Ascending aorta (tissue), 2 donors: ENCODE data around the gene PROSER2. TPM values are rescaled to one million over a fixed set of nuclear protein-coding genes. Genes with fewer than 3 reads are reported as not detected.

ENCODE experiments used
- DNase-seq, 2 donors: peaks; one replicate each; pipeline ENCODE4 v3.0.0-alpha.2; 2019; ENCODE audit warnings: low spot score in 2 of 2
- H3K27ac ChIP-seq, 2 donors: fragments of 200-600 bp; sonication (generic); one replicate each; pipeline ENCODE4 v1.5.1; 2016 to 2017; ENCODE audit warnings: mild to moderate bottlenecking in 1 of 2
- H3K27me3 ChIP-seq: fragments of 200-600 bp; sonication (generic); one replicate; pipeline ENCODE4 v1.5.1; 2017
- H3K36me3 ChIP-seq, 2 donors: fragments of 200-600 bp; sonication (generic); one replicate each; pipeline ENCODE4 v1.5.1; 2016
- H3K4me1 ChIP-seq, 2 donors: fragments of 200-600 bp; sonication (generic); one replicate each; pipeline ENCODE4 v1.5.1; 2016 to 2017; ENCODE audit warnings: mild to moderate bottlenecking in 1 of 2
- H3K4me3 ChIP-seq, 2 donors: fragments of 200-600 bp; sonication (generic); one replicate each; pipeline ENCODE4 v1.5.1; 2016 to 2017; ENCODE audit warnings: mild to moderate bottlenecking in 1 of 2
- H3K9me3 ChIP-seq, 2 donors: fragments of 200-600 bp; sonication (generic); one replicate each; pipeline ENCODE4 v1.5.1; 2016
- intact Hi-C: fragments of 100-400 bp; cut with DNase I; formaldehyde crosslinking; loops from one replicate; pipeline ENCODE4 v1.15.1; 2023
- total RNA-seq: library from RNA; depleted of rRNA; stranded (reverse); fragments of >200 nt; gene quantifications from one replicate; pipeline ENCODE4 v1.1.0, GENCODE V29; 2016
- TF ChIP-seq, protein P1 (sequence below), 3 experiments: fragments of 200-600 bp in 2 of 3; fragments of 450-650 bp in 1 of 3; sonication (generic) in 2 of 3; IDR thresholded peaks; one replicate each; pipeline ENCODE4 v1.5.1; 2016 to 2019; ENCODE audit warnings: antibody characterized with exemption in 3 of 3, mild to moderate bottlenecking in 1 of 3, moderate library complexity in 1 of 3

PROSER2 gene
- total RNA-seq, 1 donor from 2014 or later, result 4.8 TPM

DNA sequence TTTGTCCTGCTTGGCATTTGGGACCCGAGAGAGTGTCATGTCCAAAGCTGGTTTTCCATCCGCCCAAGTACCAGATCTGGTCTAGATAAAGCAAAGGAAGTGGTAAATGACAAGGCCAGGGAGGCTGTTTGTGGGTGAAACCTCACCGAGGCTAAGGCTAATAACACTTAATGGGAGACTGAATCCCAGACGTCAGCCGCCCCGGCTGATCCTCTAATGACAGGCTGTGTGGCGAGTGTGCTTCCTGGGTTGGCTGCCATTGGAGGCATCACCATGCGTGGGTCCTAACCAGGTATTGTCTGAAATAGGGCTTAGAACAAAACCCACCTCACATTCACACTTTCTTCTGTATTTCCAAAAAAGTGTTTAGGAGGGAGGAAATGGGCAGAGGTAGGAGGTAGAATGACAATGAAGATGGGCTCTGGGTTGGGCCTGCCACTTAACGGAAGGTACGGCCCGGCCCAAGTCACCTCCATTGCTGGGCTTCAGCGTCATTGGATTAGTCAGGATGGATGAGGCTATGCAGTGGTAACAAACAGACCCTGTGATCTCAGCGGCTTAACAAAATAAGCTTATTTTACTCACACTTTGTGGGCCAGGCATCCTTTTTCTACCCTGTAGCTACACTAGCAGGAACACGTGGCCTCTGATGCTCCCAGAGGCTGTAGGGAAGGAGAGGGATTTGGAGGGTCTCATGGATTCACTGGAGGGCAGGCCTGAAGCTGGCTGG lies 59.7 kb downstream of the PROSER2 start:
- Histone ChIP-seq H3K9me3 (no peaks in the 10 kb centered on the region), H3K4me3 (no peak overlapping the region), H3K27me3 (no peaks in the 10 kb centered on the region), H3K27ac (no peak overlapping the region), H3K36me3 (no peaks in the 10 kb centered on the region), H3K4me1 (no peaks in the 10 kb centered on the region)
- intact Hi-C loops, result no loop called here
- DNase-seq, result no peak
- TF ChIP-seq, protein P1, sequence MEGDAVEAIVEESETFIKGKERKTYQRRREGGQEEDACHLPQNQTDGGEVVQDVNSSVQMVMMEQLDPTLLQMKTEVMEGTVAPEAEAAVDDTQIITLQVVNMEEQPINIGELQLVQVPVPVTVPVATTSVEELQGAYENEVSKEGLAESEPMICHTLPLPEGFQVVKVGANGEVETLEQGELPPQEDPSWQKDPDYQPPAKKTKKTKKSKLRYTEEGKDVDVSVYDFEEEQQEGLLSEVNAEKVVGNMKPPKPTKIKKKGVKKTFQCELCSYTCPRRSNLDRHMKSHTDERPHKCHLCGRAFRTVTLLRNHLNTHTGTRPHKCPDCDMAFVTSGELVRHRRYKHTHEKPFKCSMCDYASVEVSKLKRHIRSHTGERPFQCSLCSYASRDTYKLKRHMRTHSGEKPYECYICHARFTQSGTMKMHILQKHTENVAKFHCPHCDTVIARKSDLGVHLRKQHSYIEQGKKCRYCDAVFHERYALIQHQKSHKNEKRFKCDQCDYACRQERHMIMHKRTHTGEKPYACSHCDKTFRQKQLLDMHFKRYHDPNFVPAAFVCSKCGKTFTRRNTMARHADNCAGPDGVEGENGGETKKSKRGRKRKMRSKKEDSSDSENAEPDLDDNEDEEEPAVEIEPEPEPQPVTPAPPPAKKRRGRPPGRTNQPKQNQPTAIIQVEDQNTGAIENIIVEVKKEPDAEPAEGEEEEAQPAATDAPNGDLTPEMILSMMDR (IDR thresholded peaks at IDR 0.05), result no peak

DNA sequence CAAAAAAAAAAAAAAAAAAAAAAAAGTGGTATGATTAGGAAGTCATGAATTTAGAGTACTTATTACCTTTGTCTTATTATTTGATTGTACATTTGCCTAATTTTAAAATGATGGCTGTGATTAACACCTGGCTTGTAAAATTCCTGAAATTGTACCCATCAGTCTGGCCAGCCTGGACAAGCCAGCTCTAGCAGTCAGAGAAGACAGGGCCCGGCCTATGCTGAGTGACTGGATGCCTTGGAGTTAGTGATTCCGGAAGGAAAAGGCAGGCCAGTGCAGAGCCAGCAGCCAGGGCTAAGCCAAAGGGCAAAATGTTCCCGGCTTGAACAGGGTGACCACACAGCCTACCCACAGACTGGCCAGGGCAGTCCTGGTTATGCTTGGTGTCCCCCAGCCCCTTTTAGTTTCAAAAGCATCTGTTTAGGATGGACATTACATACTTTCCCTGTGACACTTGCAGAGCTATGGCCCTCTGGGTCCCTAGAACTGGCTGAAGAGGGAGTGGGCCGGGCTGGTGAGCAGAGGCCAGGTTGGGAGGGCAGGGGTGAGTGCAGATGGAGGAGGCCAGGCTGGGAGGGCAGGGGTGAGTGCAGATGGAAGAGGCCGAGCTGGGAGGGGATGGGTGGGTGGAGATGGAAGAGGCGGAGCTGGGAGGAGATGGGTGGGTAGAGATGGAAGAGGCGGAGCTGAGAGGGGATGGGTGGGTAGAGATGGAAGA lies 61.7 kb downstream of the PROSER2 start:
- Histone ChIP-seq H3K27me3 (no peaks in the 10 kb centered on the region), H3K27ac (no peak overlapping the region), H3K4me1 (no peaks in the 10 kb centered on the region), H3K36me3 (no peaks in the 10 kb centered on the region), H3K4me3 (no peak overlapping the region), H3K9me3 (no peaks in the 10 kb centered on the region)
- TF ChIP-seq, protein P1 (IDR thresholded peaks at IDR 0.05), result no peak
- no peak for DNase-seq
- intact Hi-C loops, result no loop called here

DNA sequence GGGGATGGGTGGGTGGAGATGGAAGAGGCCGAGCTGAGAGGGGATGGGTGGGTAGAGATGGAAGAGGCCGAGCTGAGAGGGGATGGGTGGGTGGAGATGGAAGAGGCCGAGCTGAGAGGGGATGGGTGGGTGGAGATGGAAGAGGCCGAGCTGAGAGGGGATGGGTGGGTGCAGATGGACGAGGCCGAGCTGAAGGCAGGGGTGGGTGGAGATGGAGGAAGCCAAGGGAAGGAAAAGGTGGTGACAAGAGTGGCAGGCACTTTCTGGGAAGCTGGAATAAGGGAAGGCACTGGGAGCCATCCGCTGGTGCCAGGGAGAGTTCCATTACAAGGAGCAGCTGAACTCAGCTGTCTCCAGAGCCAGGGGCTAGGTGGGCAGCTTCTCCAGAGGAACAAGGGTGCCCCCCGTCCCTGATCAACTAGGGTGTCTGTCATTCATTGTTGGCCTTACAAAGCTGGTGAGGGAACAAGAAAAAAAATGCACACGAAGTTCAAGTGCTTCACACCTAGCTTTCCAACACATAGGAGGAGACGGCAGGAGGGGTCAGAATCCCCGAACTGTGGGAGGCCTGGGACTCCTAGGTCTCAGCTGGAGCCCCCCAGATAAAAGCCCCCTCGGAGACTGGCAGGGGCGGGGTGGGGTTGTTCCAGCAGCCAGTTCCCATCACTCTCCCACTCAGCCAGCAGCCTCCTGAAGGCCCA lies 62.4 kb downstream of the PROSER2 start:
- H3K4me1 ChIP-seq, result no peaks in the 10 kb centered on the region
- TF ChIP-seq, protein P1 (IDR thresholded peaks at IDR 0.05), result no peak
- intact Hi-C loops, result no loop called here
- no peak overlapping the region for H3K27ac ChIP-seq
- no peak for DNase-seq
- H3K9me3 ChIP-seq, result no peaks in the 10 kb centered on the region
- no peak overlapping the region for H3K4me3 ChIP-seq
- H3K36me3 ChIP-seq, result no peaks in the 10 kb centered on the region
- no peaks in the 10 kb centered on the region for H3K27me3 ChIP-seq

DNA sequence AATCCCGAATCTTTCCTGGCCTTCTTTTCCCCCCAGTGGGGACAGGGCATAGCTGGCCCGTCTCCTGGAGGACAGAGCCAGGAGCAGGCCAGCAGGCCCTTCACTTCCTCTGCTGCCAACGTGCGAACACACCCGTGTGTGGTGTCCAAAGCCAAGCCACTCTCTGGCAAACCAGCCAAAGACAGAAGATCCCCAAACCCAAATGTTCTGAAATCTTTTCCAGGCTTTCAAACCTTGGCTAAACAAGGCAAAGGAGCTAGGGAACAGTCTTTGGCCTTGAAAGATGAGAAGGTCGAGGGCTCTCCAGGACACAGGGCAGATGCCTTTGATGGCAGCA lies 63.0 kb downstream of the PROSER2 start:
- Histone ChIP-seq H3K9me3 (no peaks in the 10 kb centered on the region), H3K27me3 (no peaks in the 10 kb centered on the region), H3K4me3 (no peak overlapping the region), H3K27ac (no peak overlapping the region), H3K36me3 (no peaks in the 10 kb centered on the region), H3K4me1 (no peaks in the 10 kb centered on the region)
- DNase-seq, result no peak
- TF ChIP-seq, protein P1 (IDR thresholded peaks at IDR 0.05), result no peak
- intact Hi-C loops, result no loop called here

DNA sequence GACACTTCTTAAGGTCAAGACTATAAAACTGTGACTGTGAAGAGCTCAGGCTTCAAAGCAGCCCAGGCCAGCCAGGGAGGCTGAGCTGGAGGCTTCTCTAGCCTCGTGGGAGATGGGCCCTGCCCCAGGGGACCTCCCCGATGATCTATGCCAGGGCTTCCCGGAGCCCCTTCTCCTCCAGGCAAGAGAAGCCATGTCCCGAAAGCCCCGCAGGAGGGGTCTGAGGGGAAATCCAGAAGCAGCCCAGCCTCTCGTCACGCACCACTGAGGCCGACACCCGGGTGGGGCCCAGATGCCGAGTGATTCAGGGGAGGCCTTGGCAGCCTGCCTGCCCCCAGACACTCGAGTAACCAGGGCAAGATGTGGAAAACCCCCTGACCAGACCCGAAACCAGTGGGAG lies 63.7 kb downstream of the PROSER2 start:
- Histone ChIP-seq H3K27ac (no peak overlapping the region), H3K36me3 (no peaks in the 10 kb centered on the region), H3K4me1 (no peaks in the 10 kb centered on the region), H3K9me3 (no peaks in the 10 kb centered on the region), H3K27me3 (no peaks in the 10 kb centered on the region), H3K4me3 (no peak overlapping the region)
- DNase-seq, result no peak
- TF ChIP-seq, protein P1 (IDR thresholded peaks at IDR 0.05), result no peak
- intact Hi-C loops, result no loop called here
